T follicular helper cell (primary cell): ENCODE measurements around the gene TDRD1.
A peak's percentile ranks its signal among the peaks of the same experiment; 100 is the strongest.
"Not testable (repeated sequence)": the region's sequence is repeated elsewhere in the genome, so short reads cannot be mapped to it uniquely, and the experiment has no call there.

Experiments
- DNase-seq: peaks from one replicate; pipeline ENCODE4 v3.0.0-alpha.2; 2020; ENCODE audit warnings: low read depth
- total RNA-seq, 2 experiments: gene quantifications; one replicate each; lab custom pipeline; 2026; lab: John Stamatoyannopoulos, UW

The TDRD1 gene
- 1.6 to 5.1 reads per million in 2 experiments for total RNA-seq

GRCh38 chr10:114179148-114179547 is at the start of gene TDRD1:
TDRD1 (plus strand) TSS chr10:114179353; CDS start chr10:114187832, 8,479 bp downstream.
- DNase-seq, result no peak

GRCh38 chr10:114131094-114131493 is 48.1 kb upstream of the TDRD1 start:
- DNase-seq, result no peak

GRCh38 chr10:114135476-114135875 is 43.7 kb upstream of the TDRD1 start:
- no peak for DNase-seq

- no peak for DNase-seq
Measured at GRCh38 chr10:114138581-114138980, 40.6 kb upstream of the TDRD1 start.

- no peak for DNase-seq
Measured at GRCh38 chr10:114140036-114140435, 39.1 kb upstream of the TDRD1 start.

GRCh38 chr10:114140827-114141226 is 38.3 kb upstream of the TDRD1 start:
- DNase-seq, result not testable (repeated sequence)

- no peak for DNase-seq
Measured at GRCh38 chr10:114142018-114142417, 37.1 kb upstream of the TDRD1 start.

GRCh38 chr10:114143160-114143559 is 36.0 kb upstream of the TDRD1 start:
- no peak for DNase-seq

- DNase-seq, result not testable (repeated sequence)
Measured at GRCh38 chr10:114149476-114149875, 29.7 kb upstream of the TDRD1 start.

GRCh38 chr10:114151486-114151885 is 27.7 kb upstream of the TDRD1 start:
- no peak for DNase-seq

- DNase-seq, result no peak
Measured at GRCh38 chr10:114151892-114152291, 27.3 kb upstream of the TDRD1 start.

- DNase-seq, result no peak
Measured at GRCh38 chr10:114157912-114158311, 21.2 kb upstream of the TDRD1 start.

GRCh38 chr10:114163062-114163461 is 16.1 kb upstream of the TDRD1 start:
- DNase-seq, result no peak

GRCh38 chr10:114166043-114166442 is 13.1 kb upstream of the TDRD1 start:
- no peak for DNase-seq

GRCh38 chr10:114166494-114166893 is 12.7 kb upstream of the TDRD1 start:
- DNase-seq, result no peak

- no peak for DNase-seq
Measured at GRCh38 chr10:114167985-114168384, 11.2 kb upstream of the TDRD1 start.

- no peak for DNase-seq
Measured at GRCh38 chr10:114168450-114169009, 10.6 kb upstream of the TDRD1 start.

GRCh38 chr10:114172216-114172615 is 6.9 kb upstream of the TDRD1 start:
- no peak for DNase-seq

GRCh38 chr10:114172776-114173602 is 6.2 kb upstream of the TDRD1 start:
- DNase-seq, result no peak

GRCh38 chr10:114173603-114173920 is 5.6 kb upstream of the TDRD1 start:
- DNase-seq, result no peak

- DNase-seq, result peak; percentile 97
Measured at GRCh38 chr10:114173921-114174694, 5.0 kb upstream of the TDRD1 start, which contains the start of gene CCDC186. CCDC186 (minus strand) TSS chr10:114174203; CDS start chr10:114163268, 10,935 bp downstream.

GRCh38 chr10:114174695-114175188 is 4.4 kb upstream of the TDRD1 start:
- DNase-seq, result no peak
